ENCODE measurements around the gene RIPOR3.
"Not testable (repeated sequence)": the region's sequence is repeated elsewhere in the genome, so short reads cannot be mapped to it uniquely, and the experiment has no call there.

Gene RIPOR3

DNA sequence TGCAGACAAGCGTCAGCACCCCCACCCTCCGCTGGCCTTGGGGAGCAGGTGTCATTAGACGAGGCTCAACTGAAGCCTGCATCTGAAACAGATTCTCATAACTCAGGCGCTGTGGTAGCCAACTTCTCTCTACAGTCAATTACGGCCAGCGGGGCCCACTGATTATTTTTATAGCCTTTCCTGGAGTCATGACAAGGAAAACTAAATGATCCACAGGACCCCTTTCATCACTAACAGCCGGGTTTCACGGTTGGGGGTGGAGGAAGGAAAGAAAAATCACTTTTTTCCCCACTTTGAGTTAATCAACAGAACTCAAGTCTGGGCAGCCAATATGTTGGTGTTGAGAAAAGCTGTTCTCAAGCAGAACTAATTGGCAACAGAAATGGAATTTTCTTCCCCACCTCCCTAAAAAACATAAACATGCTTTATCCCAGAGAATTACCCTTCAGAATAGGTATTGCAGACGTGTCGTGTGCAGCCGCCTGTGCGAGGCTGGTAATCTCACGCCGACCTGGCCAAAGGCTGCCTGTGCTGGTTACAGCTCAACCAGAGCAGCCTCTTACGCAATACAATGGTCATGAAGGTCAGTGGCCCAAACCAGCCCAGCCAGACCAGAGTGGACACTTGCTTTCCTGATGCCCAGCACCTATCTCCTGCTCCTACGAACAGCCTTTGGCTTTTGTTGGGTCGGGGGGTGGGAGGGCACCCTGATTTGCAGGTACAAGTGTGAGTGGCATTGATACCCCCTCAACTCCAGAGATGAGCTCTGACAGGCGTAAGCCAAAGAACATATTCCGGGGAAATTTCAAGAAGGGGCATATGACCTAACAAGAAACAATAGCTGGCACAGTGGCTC is 11.0 kb downstream of the RIPOR3 start:
- no peak for DNase-seq (ENCODE audit: low read depth in 2 of 2)

GRCh38 chr20:50679753-50680104 is 11.6 kb downstream of the RIPOR3 start:
- no peak for DNase-seq (ENCODE audit: low read depth in 2 of 2)

DNA sequence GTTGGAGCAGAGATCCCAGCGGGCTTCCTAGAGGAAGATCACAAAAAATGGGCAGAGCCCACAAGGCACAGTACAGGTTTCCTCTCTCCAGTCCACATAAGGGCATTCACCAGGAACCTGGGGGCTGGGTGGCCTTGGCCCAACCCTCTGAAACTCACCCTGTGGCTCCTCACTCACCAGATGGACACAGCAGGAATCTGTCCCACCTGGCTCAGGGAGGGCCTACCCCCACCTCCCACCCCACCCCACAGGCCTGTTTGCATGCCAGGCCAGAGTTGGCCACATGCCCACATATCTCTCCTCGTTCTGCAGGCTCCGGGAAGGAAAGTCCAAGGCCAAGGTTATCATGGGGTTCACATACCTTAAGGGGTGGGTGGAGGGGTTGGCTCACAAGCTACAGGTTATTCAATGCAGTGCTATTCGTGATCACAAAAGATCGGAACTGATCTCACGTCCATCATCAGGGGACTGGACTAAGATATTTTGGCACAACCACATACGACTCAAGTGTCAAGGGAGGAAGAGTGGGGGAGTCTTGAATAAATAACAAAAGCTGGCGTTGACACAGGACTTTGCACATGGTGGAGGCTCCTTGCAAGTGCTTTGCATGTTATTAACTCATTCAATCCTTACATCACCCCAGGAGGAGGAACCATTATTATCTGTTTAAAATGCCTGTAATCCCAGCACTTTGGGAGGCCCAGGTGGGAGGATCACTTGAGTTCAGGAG is 13.0 kb downstream of the RIPOR3 start:
- no peak for DNase-seq (ENCODE audit: low read depth in 2 of 2)

GRCh38 chr20:50676858-50677257 is 14.5 kb downstream of the RIPOR3 start:
- no peak for DNase-seq (ENCODE audit: low read depth in 2 of 2)

DNA sequence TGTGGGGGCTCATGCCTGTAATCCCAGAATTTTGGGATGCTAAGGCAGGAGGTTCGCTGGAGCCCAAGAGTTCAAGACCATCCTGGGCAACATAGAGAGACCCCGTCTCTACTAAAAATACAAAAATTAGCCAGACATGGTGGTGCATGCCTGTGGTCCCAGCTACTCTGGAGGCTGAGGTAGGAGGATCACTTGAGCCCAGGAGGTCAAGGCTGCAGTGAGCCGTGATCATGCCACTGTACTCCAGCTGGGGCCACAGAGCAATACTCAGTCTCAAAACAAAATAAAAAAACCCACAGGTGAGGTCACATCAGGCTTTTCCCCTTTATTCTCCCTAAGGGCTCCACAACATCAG is 15.0 kb downstream of the RIPOR3 start:
- not testable (repeated sequence) for DNase-seq (ENCODE audit: low read depth in 2 of 2)

- DNase-seq (ENCODE audit: low read depth in 2 of 2), result no peak
These were observed 15.5 kb downstream of the RIPOR3 start for GRCh38 chr20:50675671-50676376.

GRCh38 chr20:50674138-50674825 is 17.1 kb downstream of the RIPOR3 start:
- DNase-seq (ENCODE audit: low read depth in 2 of 2), result no peak

- DNase-seq (ENCODE audit: low read depth in 2 of 2), result no peak
These were observed 17.7 kb downstream of the RIPOR3 start for GRCh38 chr20:50673466-50674137.

DNA sequence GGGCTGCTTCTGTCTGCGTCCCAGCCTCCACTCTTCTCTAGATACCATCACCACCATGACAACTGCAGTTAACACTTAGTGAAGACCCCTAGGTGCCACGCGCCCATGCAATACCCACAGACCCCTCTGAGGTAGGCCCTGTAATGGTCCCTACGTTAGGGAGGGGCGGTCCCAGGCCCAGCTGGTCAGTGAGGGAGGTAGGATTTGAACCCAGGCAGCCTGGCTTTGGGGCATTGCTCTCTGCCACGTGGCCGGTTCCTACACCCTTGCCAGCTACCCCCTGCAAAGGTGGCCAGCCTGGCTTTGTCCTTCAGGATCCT is 18.2 kb downstream of the RIPOR3 start:
- no peak for DNase-seq (ENCODE audit: low read depth in 2 of 2)

DNA sequence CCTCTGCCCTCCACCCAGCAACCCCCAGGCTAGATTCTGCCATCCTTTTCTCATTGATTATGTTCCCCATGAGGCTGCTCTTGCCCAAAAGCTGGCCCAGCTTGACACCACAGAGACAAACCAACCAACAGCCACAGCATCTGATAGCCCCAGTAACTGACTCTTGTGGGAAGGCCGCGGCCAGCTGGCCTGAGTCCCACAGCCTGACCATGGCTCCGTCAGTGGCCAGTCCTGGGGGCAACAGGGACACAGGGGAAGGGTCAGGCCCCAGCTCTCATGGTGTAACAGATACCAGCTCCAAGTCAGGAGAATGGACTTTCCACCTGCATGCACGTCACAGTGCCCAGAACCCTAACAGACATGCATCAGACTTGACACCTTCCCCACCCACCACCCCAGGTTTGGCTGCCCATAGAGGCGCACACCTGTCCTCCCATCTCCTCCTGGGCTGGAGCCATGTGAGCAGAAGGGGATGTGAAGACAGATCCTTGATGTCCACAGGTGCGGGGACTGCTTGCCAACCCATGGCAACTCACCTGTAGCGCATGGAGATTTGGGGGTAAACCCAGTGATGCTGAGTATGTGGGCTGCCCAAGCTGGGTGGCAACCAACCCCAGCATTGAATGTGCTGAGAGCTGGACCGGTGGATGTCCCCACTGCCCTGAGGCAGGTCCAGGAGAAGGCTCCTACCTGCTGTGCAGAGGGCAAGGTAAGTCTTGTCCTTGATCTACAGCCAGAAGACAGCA is 18.8 kb downstream of the RIPOR3 start:
- no peak for DNase-seq (ENCODE audit: low read depth in 2 of 2)

DNA sequence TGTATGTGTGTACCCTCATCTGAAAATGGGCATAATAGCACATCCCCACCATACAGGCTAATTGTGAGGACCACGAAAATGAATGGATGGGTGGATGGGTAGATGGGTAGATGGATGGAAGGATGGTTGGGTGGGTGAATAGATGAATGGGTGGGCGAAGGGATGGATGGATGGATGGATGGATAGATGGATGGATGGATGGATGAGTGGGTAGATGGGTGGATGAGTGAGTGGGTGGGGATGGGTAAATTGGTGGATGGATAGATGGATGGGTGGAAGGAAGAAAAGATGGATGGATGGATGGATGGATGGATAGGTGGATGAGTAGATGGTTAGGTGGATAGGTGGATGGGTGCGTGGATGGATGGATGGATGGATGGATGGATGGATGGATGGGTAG is 19.7 kb downstream of the RIPOR3 start:
- DNase-seq (ENCODE audit: low read depth in 2 of 2), result no peak

DNA sequence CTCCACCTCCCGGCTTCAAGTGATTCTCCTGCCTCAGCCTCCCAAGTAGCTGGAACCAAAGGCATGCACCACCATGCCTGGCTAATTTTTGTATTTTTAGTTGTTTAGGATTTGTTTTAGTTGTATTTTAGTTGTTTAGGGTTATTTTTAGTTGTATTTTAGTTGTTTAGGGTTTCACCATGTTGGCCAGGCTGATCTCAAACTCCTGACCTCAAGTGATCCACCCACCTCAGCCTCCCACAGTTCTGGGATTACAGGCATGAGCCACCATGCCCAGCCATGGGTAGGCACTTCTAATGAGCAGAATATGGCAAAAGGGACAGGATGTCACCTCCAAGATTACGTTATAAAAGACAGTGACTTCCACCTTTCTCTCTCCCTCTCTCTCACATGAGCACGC is 20.3 kb downstream of the RIPOR3 start:
- not testable (repeated sequence) for DNase-seq (ENCODE audit: low read depth in 2 of 2)

DNA sequence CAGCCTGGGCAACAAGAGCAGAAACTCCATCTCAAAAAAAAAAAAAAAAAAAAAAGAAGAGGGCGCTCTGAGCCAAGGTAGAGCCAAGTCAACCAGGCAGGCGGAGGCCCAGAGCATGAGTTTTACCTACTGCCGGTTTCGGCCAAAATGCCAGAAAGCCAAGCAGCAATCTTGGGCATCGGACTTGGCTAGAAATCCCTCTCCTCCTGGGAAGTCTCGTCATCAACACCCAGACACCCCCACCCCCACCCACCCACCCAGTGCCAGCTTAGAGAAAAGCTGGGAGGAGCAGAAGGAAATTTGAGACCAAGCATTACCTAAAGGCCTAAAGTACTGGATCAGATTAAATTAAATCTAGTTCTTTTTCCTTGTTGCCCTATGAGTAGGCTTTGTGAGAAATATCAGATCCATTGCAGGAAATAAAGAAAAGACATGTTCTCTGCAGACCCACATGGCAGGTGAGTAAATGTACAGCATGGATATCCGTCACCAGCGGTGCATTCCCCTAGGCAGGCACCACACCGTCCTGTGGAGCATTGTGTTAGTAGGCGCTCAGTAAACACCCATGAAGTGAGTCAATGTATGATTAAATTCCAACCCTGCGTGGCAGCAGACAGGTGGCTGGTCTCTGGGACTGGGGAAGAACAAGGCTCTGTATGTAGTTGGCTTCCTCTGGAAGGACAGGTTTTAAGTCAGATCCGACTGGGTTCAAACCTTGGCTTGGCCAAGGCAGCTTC is 21.0 kb downstream of the RIPOR3 start:
- no peak for DNase-seq (ENCODE audit: low read depth in 2 of 2)

- no peak for DNase-seq (ENCODE audit: low read depth in 2 of 2)
These were observed 22.5 kb downstream of the RIPOR3 start for GRCh38 chr20:50668798-50669197.

DNA sequence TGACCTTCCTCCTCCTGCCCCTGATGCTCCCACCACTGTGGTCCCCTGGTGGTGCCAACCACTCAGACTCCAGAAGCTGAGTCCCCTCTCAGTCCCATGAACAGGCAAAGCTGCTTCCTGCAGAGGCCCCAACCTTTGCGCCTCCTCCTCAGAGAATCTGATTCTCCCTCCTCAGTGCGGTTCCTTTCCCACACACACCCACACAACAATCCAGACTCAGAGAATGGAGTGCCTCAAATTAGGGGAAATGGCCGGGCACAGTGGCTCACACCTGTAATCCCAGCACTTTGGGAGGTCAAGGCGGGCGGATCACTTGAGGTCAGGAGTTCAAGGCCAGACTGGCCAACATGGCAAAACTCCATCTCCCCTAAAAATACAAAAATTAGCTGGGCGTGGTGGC is 23.0 kb downstream of the RIPOR3 start:
- DNase-seq (ENCODE audit: low read depth in 2 of 2), result no peak

- DNase-seq (ENCODE audit: low read depth in 2 of 2), result no peak
These were observed 24.5 kb downstream of the RIPOR3 start for GRCh38 chr20:50666709-50667298.

GRCh38 chr20:50664254-50664653 is 27.1 kb downstream of the RIPOR3 start:
- no peak for DNase-seq (ENCODE audit: low read depth in 2 of 2)

- DNase-seq (ENCODE audit: low read depth in 2 of 2), result no peak
These were observed 28.1 kb downstream of the RIPOR3 start for GRCh38 chr20:50663095-50663821.

GRCh38 chr20:50659975-50660670 is 31.2 kb downstream of the RIPOR3 start:
- no peak for DNase-seq (ENCODE audit: low read depth in 2 of 2)
